ENCODE measurements around the gene CRB3. TPM values are rescaled to one million over a fixed set of nuclear protein-coding genes. Genes with fewer than 3 reads are reported as not detected.
A peak's percentile ranks its signal among the peaks of the same experiment; 100 is the strongest.

CRB3 gene
- polyA plus RNA-seq, 4 donors = 54.8 to 120 (median 94.8) TPM

DNA sequence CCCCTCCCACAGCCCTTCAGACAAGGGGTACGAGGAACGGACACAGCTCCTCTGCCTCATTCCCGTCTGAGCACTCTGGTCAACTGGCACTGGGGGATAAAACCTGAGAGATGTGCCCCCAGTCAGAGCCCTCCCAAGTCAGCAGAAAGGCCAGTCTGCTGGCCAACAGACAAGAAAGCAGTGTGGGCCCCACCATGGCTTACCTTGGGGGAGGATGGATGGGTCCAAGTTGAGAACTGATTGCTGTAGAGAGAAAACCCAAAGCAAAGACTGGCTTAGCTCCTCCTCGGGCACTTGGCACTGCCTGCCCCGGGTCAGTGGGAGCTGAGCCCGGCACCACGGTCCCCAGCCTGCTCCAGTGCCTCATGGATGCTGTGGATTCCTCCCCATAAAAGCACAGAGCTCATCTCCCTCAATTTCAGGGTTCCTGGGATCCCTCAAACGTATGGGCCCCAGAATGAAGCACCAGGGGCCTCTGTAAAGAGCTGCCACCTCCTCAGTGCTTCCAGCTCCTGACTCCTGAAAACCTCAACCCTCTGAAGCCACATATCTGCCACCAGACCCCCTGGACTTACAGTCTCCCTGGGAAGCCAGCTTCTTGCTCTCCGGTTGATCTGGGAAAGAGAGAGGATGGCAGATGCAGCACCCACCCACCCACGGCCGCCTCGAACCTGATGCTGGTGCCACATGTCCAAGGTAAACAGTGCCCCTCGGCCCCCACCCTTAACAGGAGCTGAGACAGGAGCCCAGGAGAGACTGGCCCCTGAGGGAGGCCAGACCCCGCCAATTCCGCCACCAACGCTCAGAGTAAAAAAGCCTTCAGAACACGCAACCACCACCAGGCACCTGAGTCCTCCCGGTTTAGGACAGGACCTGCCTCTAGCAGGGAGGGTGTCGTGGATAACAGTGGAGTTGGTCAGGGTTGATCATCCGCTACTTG is 42.7 kb upstream of the CRB3 start:
- H3K27ac ChIP-seq (ENCODE audit: low read depth in 1 of 3, low read length in 2 of 3) = no peak overlapping the region

GRCh38 chr19:6423499-6424194 is 40.4 kb upstream of the CRB3 start:
- H3K4me1 ChIP-seq (ENCODE audit: control insufficient read depth in 3 of 3, insufficient read depth in 2 of 3, low read depth in 1 of 3, low read length in 2 of 3) = peaks cover 0 to 11% (median 0%) of the 10 kb centered on the region in 3 donors
- peak overlapping the region; percentile 74 to 97 (median 94) for H3K4me3 ChIP-seq (ENCODE audit: low read depth in 1 of 3, low read length in 3 of 3)
- WGBS, 3 donors = 0 to 1% (median 1%) methylated on average over 19 to 20 of the region's 20 CpGs
- no peaks in the 10 kb centered on the region for H3K27me3 ChIP-seq (ENCODE audit: control insufficient read depth in 3 of 3, insufficient read depth in 3 of 3, low read length in 3 of 3)
- FAIRE-seq (no peak), DNase-seq (peak; percentile 55 to 70)
- H3K9me3 ChIP-seq (ENCODE audit: control insufficient read depth in 2 of 2, insufficient read depth in 1 of 2, low read depth in 1 of 2, low read length in 1 of 2) = peaks cover 0 to 6% of the 10 kb centered on the region in 2 donors
- peaks cover 9 to 41% (median 10%) of the 10 kb centered on the region in 3 donors for H3K36me3 ChIP-seq (ENCODE audit: control insufficient read depth in 3 of 3, insufficient read depth in 2 of 3, low read depth in 1 of 3, low read length in 3 of 3)
- peak overlapping the region; percentile 24 to 70 (median 37) for H3K27ac ChIP-seq (ENCODE audit: low read depth in 1 of 3, low read length in 2 of 3)

More for the DNA sequence above, 42.7 kb upstream of the CRB3 start:
- peaks cover 17 to 64% (median 27%) of the 10 kb centered on the region in 3 donors for H3K36me3 ChIP-seq (ENCODE audit: control insufficient read depth in 3 of 3, insufficient read depth in 2 of 3, low read depth in 1 of 3, low read length in 3 of 3)
- H3K4me1 ChIP-seq (ENCODE audit: control insufficient read depth in 3 of 3, insufficient read depth in 2 of 3, low read depth in 1 of 3, low read length in 2 of 3) = peaks cover 0 to 11% (median 0%) of the 10 kb centered on the region in 3 donors
- H3K9me3 ChIP-seq (ENCODE audit: control insufficient read depth in 2 of 2, insufficient read depth in 1 of 2, low read depth in 1 of 2, low read length in 1 of 2) = peaks cover 0 to 6% of the 10 kb centered on the region in 2 donors
- no peak overlapping the region for H3K4me3 ChIP-seq (ENCODE audit: low read depth in 1 of 3, low read length in 3 of 3)
- 79% methylated on average over 20 of the region's 20 CpGs for WGBS, 3 donors
- H3K27me3 ChIP-seq (ENCODE audit: control insufficient read depth in 3 of 3, insufficient read depth in 3 of 3, low read length in 3 of 3) = no peaks in the 10 kb centered on the region
- DNase-seq (no peak), FAIRE-seq (no peak)

DNA sequence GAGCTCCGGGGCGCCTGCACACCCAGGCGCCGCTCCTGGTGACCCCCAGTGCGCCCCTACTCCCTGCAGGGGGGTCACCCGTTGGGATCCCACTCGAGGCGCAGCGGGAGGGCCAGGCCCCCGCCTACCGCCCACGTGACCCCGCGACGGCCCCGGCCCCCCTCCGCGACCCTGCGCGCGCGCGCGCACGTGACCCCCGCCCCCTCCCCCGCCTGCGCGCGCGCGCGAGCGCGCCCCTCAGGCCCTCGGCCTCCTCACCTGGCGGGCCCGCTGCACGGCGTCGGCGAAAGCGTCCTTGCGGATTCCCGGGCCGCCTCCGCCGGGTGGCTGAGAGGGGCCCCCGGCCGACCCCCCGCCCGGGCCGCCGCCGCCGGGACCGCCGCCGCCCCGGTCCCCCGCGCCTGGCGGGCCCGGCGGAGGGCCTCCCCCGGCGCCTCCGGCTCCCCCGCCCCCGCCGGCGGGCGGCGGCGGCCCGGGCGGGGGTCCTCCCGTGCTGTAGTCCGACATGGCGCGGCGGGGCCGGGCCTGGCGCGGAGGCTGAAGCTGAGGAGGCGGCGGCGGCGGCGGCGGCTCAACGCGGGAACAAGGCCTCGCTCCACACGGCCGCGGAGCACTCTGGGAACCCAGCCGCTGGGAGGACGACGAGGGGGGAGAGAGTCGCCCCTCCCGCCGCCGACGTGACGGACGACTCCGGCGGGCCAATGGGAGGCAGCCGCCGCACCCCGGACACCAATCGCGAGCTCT is 39.7 kb upstream of the CRB3 start, which contains the start of gene KHSRP:
TSS of gene KHSRP (minus strand) at position 617 of the 744 bp plus-strand sequence. CDS start at position 507, 110 bp downstream.
- 0 to 1% (median 1%) methylated on average over 43 to 114 of the region's 114 CpGs for WGBS, 3 donors
- DNase-seq (peak in 1 of 2 donors; percentile 38), FAIRE-seq (no peak)

DNA sequence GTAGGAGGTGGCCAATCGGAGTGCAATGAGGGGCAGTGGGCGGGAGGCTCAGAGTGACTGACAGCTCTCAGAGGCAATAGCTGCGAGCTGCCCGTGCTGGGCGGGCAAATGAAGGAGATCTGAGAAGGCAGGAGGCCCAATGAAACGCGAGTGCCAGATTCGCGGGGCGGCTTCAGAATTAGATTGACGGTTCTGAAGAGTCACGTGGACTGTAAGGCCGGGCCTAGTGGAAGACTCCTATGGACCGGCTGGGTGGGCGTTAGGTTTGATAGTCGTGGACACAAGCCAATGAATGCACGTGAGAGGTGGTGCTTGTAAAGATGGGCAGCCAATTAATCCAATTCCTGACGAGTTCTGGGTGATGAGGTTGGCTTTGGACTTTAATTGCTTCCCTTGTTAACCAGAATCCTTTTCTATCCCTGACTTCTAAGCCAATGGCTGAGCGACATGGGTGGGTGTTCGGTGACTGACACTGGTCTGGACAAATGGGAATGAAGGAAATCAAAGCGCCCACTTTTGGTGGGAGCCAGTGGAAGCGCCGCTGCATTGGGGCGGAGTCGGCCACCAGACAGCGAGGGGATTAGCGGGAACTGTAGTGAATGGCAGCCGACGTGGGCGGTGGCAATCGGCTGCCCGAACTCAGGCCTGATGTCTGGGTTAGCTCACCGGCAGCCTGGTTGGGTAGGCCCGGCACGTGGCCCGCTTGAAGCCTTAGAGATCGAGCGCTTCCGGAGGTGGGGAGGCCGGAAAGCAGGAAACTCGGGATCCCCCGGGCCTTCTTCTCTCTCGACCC is 38.9 kb upstream of the CRB3 start:
- DNase-seq (peak; percentile 100), FAIRE-seq (peak; percentile 98)
- Histone ChIP-seq H3K27me3 (ENCODE audit: control insufficient read depth in 3 of 3, insufficient read depth in 3 of 3, low read length in 3 of 3) (peaks cover 0 to 7% (median 0%) of the 10 kb centered on the region in 3 donors), H3K4me3 (ENCODE audit: low read depth in 1 of 3, low read length in 3 of 3) (peak overlapping the region in 2 of 3 donors; percentile 7 to 10), H3K36me3 (ENCODE audit: control insufficient read depth in 3 of 3, insufficient read depth in 2 of 3, low read depth in 1 of 3, low read length in 3 of 3) (peaks cover 0 to 26% (median 3%) of the 10 kb centered on the region in 3 donors), H3K27ac (ENCODE audit: low read depth in 1 of 3, low read length in 2 of 3) (peak overlapping the region; percentile 32 to 79 (median 38)), H3K4me1 (ENCODE audit: control insufficient read depth in 3 of 3, insufficient read depth in 2 of 3, low read depth in 1 of 3, low read length in 2 of 3) (peaks cover 0 to 11% (median 0%) of the 10 kb centered on the region in 3 donors), H3K9me3 (ENCODE audit: control insufficient read depth in 2 of 2, insufficient read depth in 1 of 2, low read depth in 1 of 2, low read length in 1 of 2) (peaks cover 0 to 6% of the 10 kb centered on the region in 2 donors)
- 7 to 10% (median 9%) methylated on average over 43 of the region's 43 CpGs for WGBS, 3 donors

More for the DNA sequence above, 39.7 kb upstream of the CRB3 start, which contains the start of gene KHSRP:
- Histone ChIP-seq H3K27ac (ENCODE audit: low read depth in 1 of 3, low read length in 2 of 3) (peak within 1 kb of the TSS; percentile 37 to 79 (median 38)), H3K27me3 (ENCODE audit: control insufficient read depth in 3 of 3, insufficient read depth in 3 of 3, low read length in 3 of 3) (peaks cover 0 to 3% (median 0%) of the 10 kb centered on the region in 3 donors), H3K4me1 (ENCODE audit: control insufficient read depth in 3 of 3, insufficient read depth in 2 of 3, low read depth in 1 of 3, low read length in 2 of 3) (peaks cover 0 to 11% (median 0%) of the 10 kb centered on the region in 3 donors), H3K4me3 (ENCODE audit: low read depth in 1 of 3, low read length in 3 of 3) (peak within 1 kb of the TSS; percentile 74 to 97 (median 94)), H3K36me3 (ENCODE audit: control insufficient read depth in 3 of 3, insufficient read depth in 2 of 3, low read depth in 1 of 3, low read length in 3 of 3) (peaks cover 2 to 34% (median 10%) of the 10 kb centered on the region in 3 donors), H3K9me3 (ENCODE audit: control insufficient read depth in 2 of 2, insufficient read depth in 1 of 2, low read depth in 1 of 2, low read length in 1 of 2) (peaks cover 0 to 6% of the 10 kb centered on the region in 2 donors)

DNA sequence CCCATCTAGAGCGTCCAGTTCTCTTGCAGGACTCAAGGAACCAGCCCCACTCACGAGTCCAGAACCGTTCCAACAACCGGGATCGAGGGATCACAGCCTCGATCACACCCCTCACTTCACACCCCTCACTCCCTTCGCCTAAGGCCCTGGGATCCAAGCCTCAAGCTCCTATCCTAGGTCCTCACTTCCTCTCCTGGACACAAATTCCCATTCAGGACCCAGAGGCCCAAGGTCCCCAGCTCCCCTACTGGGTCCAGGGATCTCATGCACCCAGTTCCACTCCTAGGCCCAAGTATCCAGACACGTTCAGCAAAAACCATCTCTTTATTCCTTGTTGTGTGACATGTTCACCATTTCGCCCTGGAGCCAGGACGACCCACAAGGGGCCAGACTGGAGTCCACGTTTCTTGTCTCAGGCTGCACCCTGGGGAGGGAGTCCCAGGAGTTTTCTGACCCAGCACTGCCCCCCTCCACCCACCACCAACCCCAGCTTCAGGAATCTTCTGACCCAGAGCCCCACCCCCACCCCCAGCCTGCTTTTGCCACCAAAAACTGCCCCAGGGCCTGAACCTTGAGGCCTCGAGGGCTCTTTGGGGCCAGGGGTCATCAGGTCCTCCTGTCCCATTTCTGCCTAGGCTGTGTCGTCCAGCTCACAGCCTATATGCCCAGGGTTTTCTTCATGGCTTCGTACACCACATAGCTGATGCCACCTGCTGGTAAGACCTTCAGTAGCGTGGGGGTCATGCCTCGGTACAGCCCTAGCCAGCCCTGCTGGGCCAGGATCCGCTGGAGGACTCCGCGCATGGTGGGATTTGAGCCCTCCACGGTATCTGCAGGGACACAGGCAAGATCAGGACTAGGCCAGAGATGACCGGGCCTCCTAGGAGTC is 38.1 kb upstream of the CRB3 start:
- FAIRE-seq = no peak

DNA sequence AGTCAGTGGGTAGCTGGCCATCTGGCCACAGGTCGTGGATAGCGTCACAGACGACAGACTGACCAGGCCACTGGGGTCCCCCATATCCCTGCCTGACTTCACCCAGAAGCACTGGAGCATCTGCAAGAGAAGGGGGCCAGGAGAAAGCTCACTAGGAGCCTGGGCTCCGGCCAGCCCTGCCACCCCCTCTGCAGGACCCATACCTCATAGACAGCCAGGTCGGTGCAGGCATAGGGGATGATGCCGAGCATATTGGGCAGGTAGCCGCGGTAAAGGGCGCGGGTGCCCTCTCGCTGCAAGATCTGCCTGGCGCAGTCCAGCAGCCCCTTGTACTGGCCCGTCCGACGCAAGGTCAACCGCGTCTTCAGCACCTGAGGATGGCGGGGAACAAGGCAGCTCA is 36.9 kb upstream of the CRB3 start:
- Histone ChIP-seq H3K4me3 (ENCODE audit: low read depth in 1 of 3, low read length in 3 of 3) (no peak overlapping the region), H3K27me3 (ENCODE audit: control insufficient read depth in 3 of 3, insufficient read depth in 3 of 3, low read length in 3 of 3) (peaks cover 0 to 7% (median 0%) of the 10 kb centered on the region in 3 donors), H3K4me1 (ENCODE audit: control insufficient read depth in 3 of 3, insufficient read depth in 2 of 3, low read depth in 1 of 3, low read length in 2 of 3) (peaks cover 0 to 11% (median 0%) of the 10 kb centered on the region in 3 donors), H3K9me3 (ENCODE audit: control insufficient read depth in 2 of 2, insufficient read depth in 1 of 2, low read depth in 1 of 2, low read length in 1 of 2) (peaks cover 0 to 6% of the 10 kb centered on the region in 2 donors), H3K36me3 (ENCODE audit: control insufficient read depth in 3 of 3, insufficient read depth in 2 of 3, low read depth in 1 of 3, low read length in 3 of 3) (peaks cover 0 to 6% (median 0%) of the 10 kb centered on the region in 3 donors), H3K27ac (ENCODE audit: low read depth in 1 of 3, low read length in 2 of 3) (no peak overlapping the region)
- FAIRE-seq (no peak), DNase-seq (no peak)
- WGBS, 3 donors = 93 to 97% (median 97%) methylated on average over 18 of the region's 18 CpGs

More for the DNA sequence above, 38.1 kb upstream of the CRB3 start:
- peak in 1 of 2 donors; percentile 29 for DNase-seq
- H3K4me1 ChIP-seq (ENCODE audit: control insufficient read depth in 3 of 3, insufficient read depth in 2 of 3, low read depth in 1 of 3, low read length in 2 of 3) = peaks cover 0 to 11% (median 0%) of the 10 kb centered on the region in 3 donors
- H3K27ac ChIP-seq (ENCODE audit: low read depth in 1 of 3, low read length in 2 of 3) = peak overlapping the region; percentile 32 to 79 (median 38)
- H3K27me3 ChIP-seq (ENCODE audit: control insufficient read depth in 3 of 3, insufficient read depth in 3 of 3, low read length in 3 of 3) = peaks cover 0 to 7% (median 0%) of the 10 kb centered on the region in 3 donors
- 94 to 96% (median 94%) methylated on average over 21 of the region's 21 CpGs for WGBS, 3 donors
- peaks cover 0 to 6% of the 10 kb centered on the region in 2 donors for H3K9me3 ChIP-seq (ENCODE audit: control insufficient read depth in 2 of 2, insufficient read depth in 1 of 2, low read depth in 1 of 2, low read length in 1 of 2)
- peaks cover 0 to 18% (median 0%) of the 10 kb centered on the region in 3 donors for H3K36me3 ChIP-seq (ENCODE audit: control insufficient read depth in 3 of 3, insufficient read depth in 2 of 3, low read depth in 1 of 3, low read length in 3 of 3)
- H3K4me3 ChIP-seq (ENCODE audit: low read depth in 1 of 3, low read length in 3 of 3) = peak overlapping the region in 2 of 3 donors; percentile 7 to 10
